GM13977 (cell line): ENCODE results near the gene MICOS13.

Experiments used
- DNase-seq: peaks from one replicate; pipeline ENCODE4 v3.0.0; 2012; ENCODE audit warnings: low spot score
- CTCF ChIP-seq: IDR thresholded peaks from 2 replicates; pipeline ENCODE4 v1.5.1; 2012; ENCODE audit warnings: mild to moderate bottlenecking, control low read depth; ENCODE audit not compliant: insufficient read depth; ENCODE audit errors: extremely low read depth, missing control alignments
- in situ Hi-C: fragments of 300-500 bp; cut with MboI; formaldehyde crosslinking; loops from one replicate; pipeline ENCODE4 v1.12.0; 2022; ENCODE audit warnings: low sequenced_read_pairs, low pct_unique_long_range_greater_than_20kb, mixed read lengths, inconsistent platforms; ENCODE audit not compliant: unreplicated experiment

MICOS13 gene

GRCh38 chr19:5642204-5642603, 38.1 kb downstream of the MICOS13 start:
- TF ChIP-seq CTCF: no peak
- no peak for DNase-seq
- in situ Hi-C loops: no loop called here

- no peak for DNase-seq
- TF ChIP-seq CTCF: no peak
- in situ Hi-C loops: no loop called here
Measured at GRCh38 chr19:5641171-5641570, 39.1 kb downstream of the MICOS13 start.

- in situ Hi-C loops: no loop called here
- no peak for DNase-seq
- no peak for TF ChIP-seq CTCF
Measured at GRCh38 chr19:5637971-5638370, 42.3 kb downstream of the MICOS13 start.

GRCh38 chr19:5635427-5635826, 44.9 kb downstream of the MICOS13 start:
- no peak for DNase-seq
- in situ Hi-C loops: no loop called here
- no peak for TF ChIP-seq CTCF

- in situ Hi-C loops: no loop called here
- DNase-seq: no peak
- TF ChIP-seq CTCF: no peak
Measured at GRCh38 chr19:5632657-5633056, 47.7 kb downstream of the MICOS13 start.

- in situ Hi-C loops: no loop called here
Measured at GRCh38 chr19:5632241-5632612, 48.1 kb downstream of the MICOS13 start.

More at GRCh38 chr19:5632241-5632612, 48.1 kb downstream of the MICOS13 start:
- DNase-seq: no peak
- no peak for TF ChIP-seq CTCF
